Psoas muscle (tissue), 8 donors: Measurements from ENCODE around the gene CACNA1E. TPM values are rescaled to one million over a fixed set of nuclear protein-coding genes. Genes with fewer than 3 reads are reported as not detected.

Experiments used
- ATAC-seq, 4 donors: fragments of 200-7000 bp; cut with Tn5 transposase; one replicate each; pipeline ENCODE4 v1.9.1; 2020; ENCODE audit warnings: moderate library complexity in 3 of 4, mild to moderate bottlenecking in 2 of 4
- DNase-seq, 2 donors: peaks; one replicate each; pipeline ENCODE4 v3.0.0-alpha.2; 2020
- H3K27ac ChIP-seq: fragments of 200-600 bp; one replicate; pipeline ENCODE4 v1.8.0; 2022
- H3K27me3 ChIP-seq, 3 donors: fragments of 200-600 bp in 1 of 3; one replicate each; pipeline versions ENCODE4 v1.6.1 to v1.8.0; 2013 to 2022; ENCODE audit warnings: low read length in 2 of 3, mild to moderate bottlenecking in 2 of 3, moderate library complexity in 1 of 3; ENCODE audit not compliant: insufficient read depth in 3 of 3
- H3K36me3 ChIP-seq, 2 donors: fragments of 200-600 bp in 1 of 2; one replicate each; pipeline versions ENCODE4 v1.6.1 to v1.8.0; 2013 to 2022; ENCODE audit warnings: low read depth in 1 of 2, mild to moderate bottlenecking in 1 of 2, moderate library complexity in 1 of 2; ENCODE audit not compliant: insufficient read depth in 1 of 2
- H3K4me1 ChIP-seq: fragments of 200-600 bp; one replicate; pipeline ENCODE4 v1.8.0; 2022
- H3K4me3 ChIP-seq: fragments of 200-600 bp; one replicate; pipeline ENCODE4 v1.8.0; 2022; ENCODE audit warnings: mild to moderate bottlenecking
- H3K9me3 ChIP-seq: fragments of 200-600 bp; one replicate; pipeline ENCODE4 v1.8.0; 2022
- CTCF ChIP-seq: fragments of 200-600 bp; IDR thresholded peaks from one replicate; pipeline ENCODE4 v1.8.0; 2022; ENCODE audit warnings: antibody characterized with exemption
- WGBS, 3 donors: extraction: QIAGEN DNeasy Blood & Tissue Kit; methylation state at CpG; one replicate each; pipeline versions ENCODE4 v1.1.6 to v1.1.7; 2013; 5-methylcytosine and 5-hydroxymethylcytosine counted together
- intact Hi-C, 2 donors: fragments of 100-400 bp; cut with DNase I; formaldehyde crosslinking; loops; one replicate each; pipeline versions ENCODE4 v1.11.0 to v1.14.2; 2022
- polyA plus RNA-seq, 3 donors: library from polyadenylated mRNA; stranded (reverse); fragments of 200-250 nt; gene quantifications; one replicate each; pipeline ENCODE4 v1.2.3, GENCODE V29; 2013
- total RNA-seq, 4 donors: library from RNA; stranded (reverse); fragmentation: NEBNext Ultra II Directional in 2 of 4; extraction: Animal tissue kit (Norgen Biotek cat#: 25700) in 2 of 4; gene quantifications; one replicate each; pipeline versions ENCODE4 v1.2.1 to v1.2.4, GENCODE V29; 2021 to 2023
- donor health status: healthy with polysubstance abuse.
- donor health status: DM: no; HTN: no; CAD: no; lungs with moderate emphysema.
- donor health status: Bipolar disorder and iron deficiency.
- donor health status: healthy.
- donor health status: DM: yes; HTN: yes; CAD: no.
- donor health status: DM: no; HTN: no; CAD: no.
- donor health status: DM: no; HTN: no; CAD: no.
- donor health status: DM: yes; HTN: yes; CAD: no.

Gene CACNA1E
- total and polyA plus RNA-seq, 7 donors = 0.03 to 0.06 (median 0.05) TPM; not detected in 3

- 71 to 86% (median 81%) methylated on average over 2 of the region's 2 CpGs for WGBS, 3 donors
- DNase-seq = no peak
- ATAC-seq = no peak
- Histone ChIP-seq H3K36me3 (no peaks in the 10 kb centered on the region), H3K9me3 (no peaks in the 10 kb centered on the region), H3K4me3 (no peak overlapping the region), H3K27me3 (no peaks in the 10 kb centered on the region), H3K4me1 (no peaks in the 10 kb centered on the region), H3K27ac (no peak overlapping the region)
- intact Hi-C loops = no loop called here
- no peak for TF ChIP-seq CTCF
These were observed 323.4 kb downstream of the CACNA1E start for GRCh38 chr1:181806746-181807145.

GRCh38 chr1:181807251-181807650, 323.9 kb downstream of the CACNA1E start:
- 81 to 85% (median 84%) methylated on average over 4 of the region's 4 CpGs for WGBS, 3 donors
- Histone ChIP-seq H3K36me3 (no peaks in the 10 kb centered on the region), H3K4me3 (no peak overlapping the region), H3K27me3 (no peaks in the 10 kb centered on the region), H3K27ac (no peak overlapping the region), H3K9me3 (no peaks in the 10 kb centered on the region), H3K4me1 (no peaks in the 10 kb centered on the region)
- no peak for ATAC-seq
- DNase-seq = no peak
- intact Hi-C loops = no loop called here
- TF ChIP-seq CTCF = no peak

- H3K27ac ChIP-seq = no peak overlapping the region
- no peaks in the 10 kb centered on the region for H3K4me1 ChIP-seq
- no peaks in the 10 kb centered on the region for H3K36me3 ChIP-seq
- no peak for TF ChIP-seq CTCF
- ATAC-seq = no peak
- H3K4me3 ChIP-seq = no peak overlapping the region
- no peaks in the 10 kb centered on the region for H3K9me3 ChIP-seq
- DNase-seq = no peak
- intact Hi-C loops = no loop called here
- no peaks in the 10 kb centered on the region for H3K27me3 ChIP-seq
- WGBS, 3 donors = 94 to 100% (median 95%) methylated on average over 1 of the region's 1 CpG
These were observed 326.8 kb downstream of the CACNA1E start for GRCh38 chr1:181809991-181810545.

GRCh38 chr1:181812208-181812607, 328.9 kb downstream of the CACNA1E start:
- Histone ChIP-seq H3K4me3 (no peak overlapping the region), H3K9me3 (no peaks in the 10 kb centered on the region), H3K4me1 (no peaks in the 10 kb centered on the region), H3K36me3 (no peaks in the 10 kb centered on the region), H3K27ac (no peak overlapping the region), H3K27me3 (no peaks in the 10 kb centered on the region)
- DNase-seq = no peak
- intact Hi-C loops = no loop called here
- TF ChIP-seq CTCF = no peak
- no peak for ATAC-seq
- 47 to 75% (median 50%) methylated on average over 7 of the region's 7 CpGs for WGBS, 3 donors

- Histone ChIP-seq H3K27ac (no peak overlapping the region), H3K4me3 (no peak overlapping the region), H3K27me3 (no peaks in the 10 kb centered on the region), H3K9me3 (no peaks in the 10 kb centered on the region), H3K36me3 (no peaks in the 10 kb centered on the region), H3K4me1 (no peaks in the 10 kb centered on the region)
- no peak for ATAC-seq
- no peak for TF ChIP-seq CTCF
- DNase-seq = no peak
- intact Hi-C loops = no loop called here
- WGBS, 3 donors = 81 to 82% (median 81%) methylated on average over 4 of the region's 4 CpGs
These were observed 329.9 kb downstream of the CACNA1E start for GRCh38 chr1:181813266-181813665.
